ENCODE data around the gene ITSN1. TPM values are rescaled to one million over a fixed set of nuclear protein-coding genes. Genes with fewer than 3 reads are reported as not detected.

The ITSN1 gene
- total RNA-seq, 1 experiment from 2014 or later = 50.3 TPM

- ATAC-seq (no peak), DNase-seq (ENCODE audit: low read depth, low spot score) (no peak)
- intact Hi-C loops (cut with micrococcal nuclease; ENCODE audit: unreplicated experiment) = no loop called here
- Histone ChIP-seq H3K27me3 (ENCODE audit: control insufficient read depth, insufficient read depth, low read length) (no peaks in the 10 kb centered on the region), H3K27ac (ENCODE audit: low read length) (no peak overlapping the region), H3K4me1 (ENCODE audit: control insufficient read depth, insufficient read depth, low read length) (no peaks in the 10 kb centered on the region), H3K9me3 (ENCODE audit: control insufficient read depth, insufficient read depth, low read depth, low read length) (no peaks in the 10 kb centered on the region), H3K36me3 (ENCODE audit: control insufficient read depth, insufficient read depth, low read length) (peaks cover 2% of the 10 kb centered on the region; the same call in 1 of the 2 replicates), H3K4me3 (ENCODE audit: low read depth in 2 of 2, low read length in 2 of 2) (no peak overlapping the region)
- CTCF ChIA-PET = no interaction called here
- in situ Hi-C loops (cut with HindIII; ENCODE audit: low pct_unique_long_range_greater_than_20kb, low sequenced_read_pairs) = no loop called here
- TF ChIP-seq REST (IDR thresholded peaks at IDR 0.05; ENCODE audit: insufficient read depth in 1 of 2, low read depth in 2 of 2, low read length in 1 of 2) = no peak
- no peak for TF ChIP-seq SIN3A (IDR thresholded peaks at IDR 0.05; ENCODE audit: borderline replicate concordance, insufficient read depth, low read depth, low read length)
- TF ChIP-seq POLR2AphosphoS5 (IDR thresholded peaks at IDR 0.05; ENCODE audit: low read depth, low read length) = no peak
- TF ChIP-seq TCF7L2 (IDR thresholded peaks at IDR 0.05; ENCODE audit: low read depth, low read length) = no peak
- TF ChIP-seq CTCF (IDR thresholded peaks at IDR 0.05) = no peak
- POLR2A ChIA-PET = no interaction called here
- BruUV-seq (replicated peaks) = no TSS peak
These were observed 92.0 kb downstream of the ITSN1 start for GRCh38 chr21:33734291-33734690.

GRCh38 chr21:33734818-33735217, 92.5 kb downstream of the ITSN1 start:
- in situ Hi-C loops (cut with HindIII; ENCODE audit: low pct_unique_long_range_greater_than_20kb, low sequenced_read_pairs) = no loop called here
- intact Hi-C loops (cut with micrococcal nuclease; ENCODE audit: unreplicated experiment) = no loop called here
- peaks cover 2% of the 10 kb centered on the region; the same call in 1 of the 2 replicates for H3K36me3 ChIP-seq (ENCODE audit: control insufficient read depth, insufficient read depth, low read length)
- no peaks in the 10 kb centered on the region for H3K27me3 ChIP-seq (ENCODE audit: control insufficient read depth, insufficient read depth, low read length)
- DNase-seq (ENCODE audit: low read depth, low spot score) = no peak
- no peaks in the 10 kb centered on the region for H3K9me3 ChIP-seq (ENCODE audit: control insufficient read depth, insufficient read depth, low read depth, low read length)
- H3K4me1 ChIP-seq (ENCODE audit: control insufficient read depth, insufficient read depth, low read length) = no peaks in the 10 kb centered on the region
- no peak overlapping the region for H3K4me3 ChIP-seq (ENCODE audit: low read depth in 2 of 2, low read length in 2 of 2)
- ChIA-PET POLR2A (no interaction called here), CTCF (no interaction called here)
- no peak for ATAC-seq
- BruUV-seq (replicated peaks) = no TSS peak
- TF ChIP-seq POLR2AphosphoS5 (IDR thresholded peaks at IDR 0.05; ENCODE audit: low read depth, low read length) (no peak), REST (IDR thresholded peaks at IDR 0.05; ENCODE audit: insufficient read depth in 1 of 2, low read depth in 2 of 2, low read length in 1 of 2) (no peak), TCF7L2 (IDR thresholded peaks at IDR 0.05; ENCODE audit: low read depth, low read length) (no peak), CTCF (IDR thresholded peaks at IDR 0.05) (no peak), SIN3A (IDR thresholded peaks at IDR 0.05; ENCODE audit: borderline replicate concordance, insufficient read depth, low read depth, low read length) (no peak)
- no peak overlapping the region for H3K27ac ChIP-seq (ENCODE audit: low read length)
